WTC11 (cell line): Measurements from ENCODE around the gene DIS3. TPM values are rescaled to one million over a fixed set of nuclear protein-coding genes. Genes with fewer than 3 reads are reported as not detected.
A peak's percentile ranks its signal among the peaks of the same experiment; 100 is the strongest.

Source experiments
- ATAC-seq: fragments of 200-7000 bp; cut with Tn5 transposase; 2 replicates; pipeline ENCODE4 v1.10.0; 2021; ENCODE audit warnings: mild to moderate bottlenecking, moderate library complexity
- CTCF ChIA-PET: fragments of 300-600 bp; sonication (Branson Sonifier 250); formaldehyde crosslinking; loops from one replicate; lab custom pipeline; 2021; ENCODE audit warnings: antibody characterized with exemption; lab: Charles Lee
- POLR2A ChIA-PET: fragments of 350-600 bp; sonication (Branson Sonifier 250); formaldehyde crosslinking; loops from one replicate; lab custom pipeline; 2021; ENCODE audit warnings: antibody characterized with exemption; lab: Charles Lee
- DNase-seq: peaks from one replicate; pipeline ENCODE4 v3.0.0; 2021; ENCODE audit warnings: low spot score
- H3K27ac Mint-ChIP-seq: 2 replicates; pipeline ENCODE4 v1.8.0; 2021; ENCODE audit warnings: mixed read lengths
- H3K27me3 Mint-ChIP-seq: 2 replicates; pipeline ENCODE4 v1.8.0; 2021; ENCODE audit warnings: low read depth, mild to moderate bottlenecking, moderate library complexity, mixed read lengths
- H3K36me3 Mint-ChIP-seq: 2 replicates; pipeline ENCODE4 v1.8.0; 2021; ENCODE audit warnings: mixed read lengths
- H3K4me1 Mint-ChIP-seq: 2 replicates; pipeline ENCODE4 v1.8.0; 2022; ENCODE audit warnings: mixed read lengths
- H3K4me3 Mint-ChIP-seq: 2 replicates; pipeline ENCODE4 v1.8.0; 2021; ENCODE audit warnings: mild to moderate bottlenecking, moderate library complexity, mixed read lengths
- H3K9me3 Mint-ChIP-seq: 2 replicates; pipeline ENCODE4 v1.8.0; 2021; ENCODE audit warnings: mixed read lengths
- AR ChIP-seq: fragments of 250-450 bp; sonication (Bioruptor Pico); IDR thresholded peaks from 2 replicates; pipeline ENCODE4 v1.9.0; 2021; ENCODE audit warnings: mild to moderate bottlenecking
- ARID4B ChIP-seq: sonication (generic); formaldehyde crosslinking; IDR thresholded peaks from 2 replicates; pipeline ENCODE4 v1.8.0; 2023; ENCODE audit warnings: missing genetic modification reagents, mild to moderate bottlenecking, borderline replicate concordance
- CTCF ChIP-seq: fragments of 200-600 bp; IDR thresholded peaks from 2 replicates; pipeline ENCODE4 v1.8.0; 2022; ENCODE audit warnings: antibody characterized with exemption
- ELF4 ChIP-seq: sonication (generic); formaldehyde crosslinking; IDR thresholded peaks from 2 replicates; pipeline ENCODE4 v1.8.1; 2022; ENCODE audit warnings: low read depth, mild to moderate bottlenecking, moderate library complexity, missing genetic modification reagents
- FOXJ3 ChIP-seq: sonication (generic); formaldehyde crosslinking; IDR thresholded peaks from 2 replicates; pipeline ENCODE4 v1.9.0; 2021; ENCODE audit warnings: missing genetic modification reagents, mild to moderate bottlenecking, borderline replicate concordance
- FOXP4 ChIP-seq: sonication (generic); formaldehyde crosslinking; IDR thresholded peaks from 2 replicates; pipeline ENCODE4 v1.8.0; 2022; ENCODE audit warnings: mild to moderate bottlenecking, missing genetic modification reagents
- GRHL2 ChIP-seq: fragments of 250-450 bp; sonication (Bioruptor Pico); IDR thresholded peaks from 2 replicates; pipeline ENCODE4 v1.8.0; 2022; ENCODE audit warnings: mild to moderate bottlenecking, moderate library complexity; ENCODE audit not compliant: insufficient replicate concordance, severe bottlenecking
- HMGXB4 ChIP-seq: sonication (generic); formaldehyde crosslinking; IDR thresholded peaks from 2 replicates; pipeline ENCODE4 v1.8.1; 2023; ENCODE audit warnings: mild to moderate bottlenecking, moderate library complexity, missing genetic modification reagents
- MAX ChIP-seq: sonication (generic); formaldehyde crosslinking; IDR thresholded peaks from 2 replicates; pipeline ENCODE4 v1.8.0; 2022; ENCODE audit warnings: mild to moderate bottlenecking, missing genetic modification reagents
- MYBL2 ChIP-seq: sonication (generic); formaldehyde crosslinking; IDR thresholded peaks from 2 replicates; pipeline ENCODE4 v1.8.1; 2023; ENCODE audit warnings: mild to moderate bottlenecking, moderate library complexity, missing genetic modification reagents
- NR1H2 ChIP-seq: sonication (generic); formaldehyde crosslinking; IDR thresholded peaks from 2 replicates; pipeline ENCODE4 v1.9.0; 2021; ENCODE audit warnings: mild to moderate bottlenecking, moderate library complexity, missing genetic modification reagents
- ZNF281 ChIP-seq: sonication (generic); formaldehyde crosslinking; IDR thresholded peaks from 2 replicates; pipeline ENCODE4 v1.8.0; 2023; ENCODE audit warnings: mild to moderate bottlenecking, missing genetic modification reagents
- ZNF532 ChIP-seq: fragments of 250-450 bp; sonication (Bioruptor Pico); IDR thresholded peaks from 2 replicates; pipeline ENCODE4 v1.9.0; 2021; ENCODE audit warnings: mild to moderate bottlenecking, borderline replicate concordance
- total RNA-seq: library from RNA; stranded (reverse); gene quantifications from 3 replicates; pipeline ENCODE4 v1.2.3, GENCODE V29; 2021

DIS3 gene
- total RNA-seq, 1 experiment from 2014 or later: 39.9 TPM

- Mint-ChIP-seq H3K36me3 (peaks cover 12% of the 10 kb centered on the region), H3K4me1 (peaks cover 10% of the 10 kb centered on the region), H3K4me3 (no peak overlapping the region)
- POLR2A ChIA-PET: no interaction called here
- CTCF ChIA-PET: no interaction called here
- DNase-seq: no peak
- no peak for TF ChIP-seq HMGXB4 (CRISPR knock-in tag)
- no peak for TF ChIP-seq FOXJ3 (CRISPR knock-in tag)
- TF ChIP-seq, all 79 proteins: peak for 0
- Mint-ChIP-seq H3K27me3 (no peaks in the 10 kb centered on the region), H3K9me3 (peaks cover 3% of the 10 kb centered on the region), H3K27ac (no peak overlapping the region)
- ATAC-seq: no peak
These were observed 41.4 kb upstream of the DIS3 start for GRCh38 chr13:72823081-72823480.

GRCh38 chr13:72820898-72821279, 39.2 kb upstream of the DIS3 start:
- H3K27me3 Mint-ChIP-seq: no peaks in the 10 kb centered on the region
- TF ChIP-seq MYBL2 (CRISPR knock-in tag) (no peak), ELF4 (no peak), FOXP4 (CRISPR knock-in tag) (no peak), CTCF (no peak), GRHL2 (no peak), MAX (CRISPR knock-in tag) (no peak), ARID4B (CRISPR knock-in tag) (no peak), NR1H2 (no peak), ZNF281 (CRISPR knock-in tag) (no peak), ZNF532 (CRISPR knock-in tag) (no peak), AR (CRISPR knock-in tag) (no peak)

More at GRCh38 chr13:72820898-72821279, 39.2 kb upstream of the DIS3 start:
- H3K9me3 Mint-ChIP-seq: peaks cover 3% of the 10 kb centered on the region
- DNase-seq: no peak
- ChIA-PET POLR2A (no interaction called here), CTCF (no interaction called here)
- no peak overlapping the region for H3K4me3 Mint-ChIP-seq
- peak overlapping the region; percentile 70; the same call in 1 of the 2 replicates for H3K27ac Mint-ChIP-seq
- H3K36me3 Mint-ChIP-seq: peaks cover 6% of the 10 kb centered on the region
- peaks cover 10% of the 10 kb centered on the region for H3K4me1 Mint-ChIP-seq
- ATAC-seq: peak; percentile 76
